ENCODE measurements around the gene PRAMEF4. TPM values are rescaled to one million over a fixed set of nuclear protein-coding genes. Genes with fewer than 3 reads are reported as not detected.
"Not testable (repeated sequence)": the region's sequence is repeated elsewhere in the genome, so short reads cannot be mapped to it uniquely, and the experiment has no call there.

PRAMEF4 gene
- total RNA-seq, 1 experiment from 2014 or later: not detected

DNA sequence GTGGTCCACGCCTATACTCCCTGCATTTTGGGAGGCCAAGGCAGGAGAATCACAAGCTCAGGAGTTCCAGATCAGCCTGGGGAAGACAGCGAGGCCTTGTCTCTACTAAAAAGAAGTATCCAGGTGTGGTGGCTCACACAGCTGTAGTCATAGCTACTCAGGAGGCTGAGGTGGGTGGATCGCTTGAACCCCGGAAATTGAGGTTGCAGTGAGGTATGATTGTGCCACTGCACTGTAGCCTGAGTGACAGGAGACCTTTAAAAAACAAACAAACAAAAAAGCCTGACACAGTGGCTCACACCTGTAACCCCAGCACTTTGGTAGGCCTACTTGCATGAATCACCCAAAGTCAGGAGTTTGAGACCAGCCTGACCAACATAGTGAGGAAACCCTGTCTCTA, 7.5 kb downstream of the PRAMEF4 start:
- CTCF ChIA-PET; H3K4me3 ChIP-seq (ENCODE audit: low read depth, low read length, poor library complexity, severe bottlenecking); H3K9me3 ChIP-seq (ENCODE audit: low read depth, low read length, poor library complexity, severe bottlenecking); H3K27ac ChIP-seq (ENCODE audit: low read depth, low read length, poor library complexity, severe bottlenecking); H3K4me1 ChIP-seq (ENCODE audit: insufficient read depth, low read length, poor library complexity, severe bottlenecking); DNase-seq (ENCODE audit: low spot score); POLR2A ChIA-PET (ENCODE audit: low non-redundant PET); intact Hi-C loops (cut with micrococcal nuclease; ENCODE audit: unreplicated experiment); H3K36me3 ChIP-seq (ENCODE audit: insufficient read depth, low read length, poor library complexity, severe bottlenecking); H3K27me3 ChIP-seq (replicated peaks; ENCODE audit: insufficient read depth, low read depth, low read length, poor library complexity); BruUV-seq (replicated peaks): not testable (repeated sequence)

- H3K4me3 ChIP-seq (ENCODE audit: low read depth, low read length, poor library complexity, severe bottlenecking); POLR2A ChIA-PET (ENCODE audit: low non-redundant PET); DNase-seq (ENCODE audit: low spot score); H3K36me3 ChIP-seq (ENCODE audit: insufficient read depth, low read length, poor library complexity, severe bottlenecking); intact Hi-C loops (cut with micrococcal nuclease; ENCODE audit: unreplicated experiment); CTCF ChIA-PET; H3K27ac ChIP-seq (ENCODE audit: low read depth, low read length, poor library complexity, severe bottlenecking); H3K4me1 ChIP-seq (ENCODE audit: insufficient read depth, low read length, poor library complexity, severe bottlenecking); H3K9me3 ChIP-seq (ENCODE audit: low read depth, low read length, poor library complexity, severe bottlenecking); H3K27me3 ChIP-seq (replicated peaks; ENCODE audit: insufficient read depth, low read depth, low read length, poor library complexity); BruUV-seq (replicated peaks): not testable (repeated sequence)
Observed at GRCh38 chr1:12863131-12863880, 22.7 kb downstream of the PRAMEF4 start.

DNA sequence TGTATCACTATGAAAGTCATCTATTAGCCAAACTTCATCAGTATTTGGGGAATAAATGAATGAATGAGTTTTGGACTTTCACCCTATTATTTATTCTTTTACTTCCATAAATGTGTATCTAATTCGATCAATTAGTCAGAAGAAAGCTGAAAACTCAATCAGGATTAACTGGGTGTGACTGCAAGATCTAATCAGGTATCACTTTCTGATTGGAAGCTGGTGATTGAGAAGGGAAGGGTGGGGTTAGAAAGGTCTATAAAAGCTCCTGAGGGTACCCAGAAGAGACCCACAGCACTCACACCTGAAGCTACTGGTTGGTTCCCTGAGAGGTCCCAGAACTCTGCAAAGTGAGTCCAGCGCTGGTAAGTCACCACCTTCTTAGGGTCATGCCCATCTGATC, 29.2 kb downstream of the PRAMEF4 start, which contains the start of gene PRAMEF2:
Gene PRAMEF2, plus strand, starts transcription at position 301 of the 400 bp plus-strand sequence. CDS start 1,924 bp downstream, outside the sequence.
- H3K4me3 ChIP-seq (ENCODE audit: low read depth, low read length, poor library complexity, severe bottlenecking); H3K9me3 ChIP-seq (ENCODE audit: low read depth, low read length, poor library complexity, severe bottlenecking); intact Hi-C loops (cut with micrococcal nuclease; ENCODE audit: unreplicated experiment); H3K27me3 ChIP-seq (replicated peaks; ENCODE audit: insufficient read depth, low read depth, low read length, poor library complexity); H3K27ac ChIP-seq (ENCODE audit: low read depth, low read length, poor library complexity, severe bottlenecking); H3K4me1 ChIP-seq (ENCODE audit: insufficient read depth, low read length, poor library complexity, severe bottlenecking); DNase-seq (ENCODE audit: low spot score); H3K36me3 ChIP-seq (ENCODE audit: insufficient read depth, low read length, poor library complexity, severe bottlenecking); CTCF ChIA-PET; BruUV-seq (replicated peaks); POLR2A ChIA-PET (ENCODE audit: low non-redundant PET): not testable (repeated sequence)

DNA sequence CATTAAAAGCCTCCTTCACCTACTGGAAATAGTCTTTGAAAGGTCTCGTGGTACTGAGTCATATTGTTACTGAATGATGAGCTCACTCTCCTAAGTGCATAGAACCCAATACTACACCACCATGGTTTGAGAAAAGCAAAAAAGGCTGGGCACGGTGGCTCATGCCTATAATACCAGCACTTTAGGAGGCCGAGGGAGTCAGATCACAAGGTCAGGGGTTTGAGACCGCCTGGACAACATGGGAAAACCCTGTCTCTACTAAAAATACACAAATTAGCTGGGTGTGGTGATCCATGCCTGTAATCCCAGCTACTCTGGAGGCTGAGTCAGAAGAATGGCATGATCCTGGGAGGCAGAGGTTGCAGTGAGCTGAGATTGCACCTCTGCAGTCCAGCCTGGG, 34.2 kb downstream of the PRAMEF4 start:
- H3K27ac ChIP-seq (ENCODE audit: low read depth, low read length, poor library complexity, severe bottlenecking): no peak overlapping the region
- TF ChIP-seq EZH2 (IDR thresholded peaks at IDR 0.05; ENCODE audit: borderline replicate concordance, low read depth, low read length, poor library complexity, severe bottlenecking): no peak
- TF ChIP-seq CTCF (conservative IDR thresholded peaks at IDR 0.05; ENCODE audit: low read depth, low read length): no peak
- H3K4me3 ChIP-seq (ENCODE audit: low read depth, low read length, poor library complexity, severe bottlenecking): no peak overlapping the region
- ChIA-PET POLR2A (ENCODE audit: low non-redundant PET) (no interaction called here), CTCF (no interaction called here)
- no peaks in the 10 kb centered on the region for H3K4me1 ChIP-seq (ENCODE audit: insufficient read depth, low read length, poor library complexity, severe bottlenecking)
- no peaks in the 10 kb centered on the region for H3K9me3 ChIP-seq (ENCODE audit: low read depth, low read length, poor library complexity, severe bottlenecking)
- intact Hi-C loops (cut with micrococcal nuclease; ENCODE audit: unreplicated experiment): no loop called here
- no TSS peak for BruUV-seq (replicated peaks)
- DNase-seq (ENCODE audit: low spot score): no peak
- H3K36me3 ChIP-seq (ENCODE audit: insufficient read depth, low read length, poor library complexity, severe bottlenecking): no peaks in the 10 kb centered on the region
- no peaks in the 10 kb centered on the region for H3K27me3 ChIP-seq (replicated peaks; ENCODE audit: insufficient read depth, low read depth, low read length, poor library complexity)

- POLR2A ChIA-PET (ENCODE audit: low non-redundant PET); BruUV-seq (replicated peaks): not testable (repeated sequence)
Observed at GRCh38 chr1:12848620-12849019, 37.4 kb downstream of the PRAMEF4 start, which contains the start of gene HNRNPCL1. Gene HNRNPCL1, minus strand, starts transcription at chr1:12848720. Its CDS starts 431 bp downstream, at chr1:12848289.

GRCh38 chr1:12833251-12833650, 52.8 kb downstream of the PRAMEF4 start:
- H3K36me3 ChIP-seq (ENCODE audit: insufficient read depth, low read length, poor library complexity, severe bottlenecking); H3K27ac ChIP-seq (ENCODE audit: low read depth, low read length, poor library complexity, severe bottlenecking); DNase-seq (ENCODE audit: low spot score); intact Hi-C loops (cut with micrococcal nuclease; ENCODE audit: unreplicated experiment); CTCF ChIA-PET; H3K4me3 ChIP-seq (ENCODE audit: low read depth, low read length, poor library complexity, severe bottlenecking); POLR2A ChIA-PET (ENCODE audit: low non-redundant PET); H3K4me1 ChIP-seq (ENCODE audit: insufficient read depth, low read length, poor library complexity, severe bottlenecking); H3K9me3 ChIP-seq (ENCODE audit: low read depth, low read length, poor library complexity, severe bottlenecking); BruUV-seq (replicated peaks); H3K27me3 ChIP-seq (replicated peaks; ENCODE audit: insufficient read depth, low read depth, low read length, poor library complexity): not testable (repeated sequence)

More at GRCh38 chr1:12848620-12849019, 37.4 kb downstream of the PRAMEF4 start, which contains the start of gene HNRNPCL1:
- H3K4me3 ChIP-seq (ENCODE audit: low read depth, low read length, poor library complexity, severe bottlenecking); H3K9me3 ChIP-seq (ENCODE audit: low read depth, low read length, poor library complexity, severe bottlenecking); H3K36me3 ChIP-seq (ENCODE audit: insufficient read depth, low read length, poor library complexity, severe bottlenecking); intact Hi-C loops (cut with micrococcal nuclease; ENCODE audit: unreplicated experiment); DNase-seq (ENCODE audit: low spot score); H3K27me3 ChIP-seq (replicated peaks; ENCODE audit: insufficient read depth, low read depth, low read length, poor library complexity); CTCF ChIA-PET; H3K4me1 ChIP-seq (ENCODE audit: insufficient read depth, low read length, poor library complexity, severe bottlenecking); H3K27ac ChIP-seq (ENCODE audit: low read depth, low read length, poor library complexity, severe bottlenecking): not testable (repeated sequence)

DNA sequence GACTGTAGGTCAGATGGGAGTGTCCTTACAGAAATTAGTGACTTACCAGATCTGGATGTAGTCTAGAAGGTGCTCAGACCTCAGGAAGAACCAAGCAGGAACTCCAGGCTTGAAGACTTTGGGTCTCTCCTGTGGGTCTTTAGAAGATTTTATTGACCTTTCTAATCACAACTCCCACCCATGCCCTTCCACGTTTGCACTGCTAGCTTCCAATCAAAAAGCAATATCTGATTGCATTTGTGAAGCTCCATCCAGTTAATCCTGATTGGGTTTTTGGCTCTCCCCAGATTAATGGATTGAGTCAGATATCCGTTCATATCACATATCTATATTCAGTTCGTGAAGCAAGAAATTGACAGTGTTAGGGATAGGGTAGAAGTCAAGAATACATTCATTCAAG, 54.7 kb downstream of the PRAMEF4 start, which contains the start of gene PRAMEF11:
Gene PRAMEF11, minus strand, starts transcription at position 101 of the 400 bp plus-strand sequence. CDS start 2,621 bp downstream, outside the sequence.
- H3K4me1 ChIP-seq (ENCODE audit: insufficient read depth, low read length, poor library complexity, severe bottlenecking); H3K27ac ChIP-seq (ENCODE audit: low read depth, low read length, poor library complexity, severe bottlenecking); BruUV-seq (replicated peaks); intact Hi-C loops (cut with micrococcal nuclease; ENCODE audit: unreplicated experiment); H3K4me3 ChIP-seq (ENCODE audit: low read depth, low read length, poor library complexity, severe bottlenecking); H3K36me3 ChIP-seq (ENCODE audit: insufficient read depth, low read length, poor library complexity, severe bottlenecking); CTCF ChIA-PET; POLR2A ChIA-PET (ENCODE audit: low non-redundant PET); H3K27me3 ChIP-seq (replicated peaks; ENCODE audit: insufficient read depth, low read depth, low read length, poor library complexity); H3K9me3 ChIP-seq (ENCODE audit: low read depth, low read length, poor library complexity, severe bottlenecking); DNase-seq (ENCODE audit: low spot score): not testable (repeated sequence)

Data from A673 (cell line).